Skeletal muscle satellite cell (primary cell): ENCODE results near the gene PPARD.
"Not testable (repeated sequence)": the region's sequence is repeated elsewhere in the genome, so short reads cannot be mapped to it uniquely, and the experiment has no call there.

ENCODE experiments used
- H3K27me3 ChIP-seq: 2 replicates; pipeline ENCODE4 v1.7.0; 2013; ENCODE audit warnings: low read length; ENCODE audit not compliant: control insufficient read depth, insufficient read depth
- H3K36me3 ChIP-seq: 2 replicates; pipeline ENCODE4 v1.7.0; 2013; ENCODE audit warnings: mild to moderate bottlenecking, control low read depth, low read length; ENCODE audit not compliant: insufficient read depth
- H3K4me1 ChIP-seq: 2 replicates; pipeline ENCODE4 v1.7.0; 2013; ENCODE audit warnings: low read length; ENCODE audit not compliant: control insufficient read depth, insufficient read depth
- H3K4me2 ChIP-seq: 2 replicates; pipeline ENCODE4 v1.7.0; 2013; ENCODE audit warnings: mild to moderate bottlenecking, low read length
- H3K4me3 ChIP-seq: 2 replicates; pipeline ENCODE4 v1.7.0; 2013; ENCODE audit warnings: low read length
- H3K9ac ChIP-seq: 2 replicates; pipeline ENCODE4 v1.7.0; 2013; ENCODE audit warnings: mild to moderate bottlenecking, low read depth, low read length, moderate library complexity
- H3K9me3 ChIP-seq: replicated peaks from 2 replicates; pipeline ENCODE4 v1.7.0; 2013; ENCODE audit warnings: mild to moderate bottlenecking, control low read depth, low read length

Gene PPARD

DNA sequence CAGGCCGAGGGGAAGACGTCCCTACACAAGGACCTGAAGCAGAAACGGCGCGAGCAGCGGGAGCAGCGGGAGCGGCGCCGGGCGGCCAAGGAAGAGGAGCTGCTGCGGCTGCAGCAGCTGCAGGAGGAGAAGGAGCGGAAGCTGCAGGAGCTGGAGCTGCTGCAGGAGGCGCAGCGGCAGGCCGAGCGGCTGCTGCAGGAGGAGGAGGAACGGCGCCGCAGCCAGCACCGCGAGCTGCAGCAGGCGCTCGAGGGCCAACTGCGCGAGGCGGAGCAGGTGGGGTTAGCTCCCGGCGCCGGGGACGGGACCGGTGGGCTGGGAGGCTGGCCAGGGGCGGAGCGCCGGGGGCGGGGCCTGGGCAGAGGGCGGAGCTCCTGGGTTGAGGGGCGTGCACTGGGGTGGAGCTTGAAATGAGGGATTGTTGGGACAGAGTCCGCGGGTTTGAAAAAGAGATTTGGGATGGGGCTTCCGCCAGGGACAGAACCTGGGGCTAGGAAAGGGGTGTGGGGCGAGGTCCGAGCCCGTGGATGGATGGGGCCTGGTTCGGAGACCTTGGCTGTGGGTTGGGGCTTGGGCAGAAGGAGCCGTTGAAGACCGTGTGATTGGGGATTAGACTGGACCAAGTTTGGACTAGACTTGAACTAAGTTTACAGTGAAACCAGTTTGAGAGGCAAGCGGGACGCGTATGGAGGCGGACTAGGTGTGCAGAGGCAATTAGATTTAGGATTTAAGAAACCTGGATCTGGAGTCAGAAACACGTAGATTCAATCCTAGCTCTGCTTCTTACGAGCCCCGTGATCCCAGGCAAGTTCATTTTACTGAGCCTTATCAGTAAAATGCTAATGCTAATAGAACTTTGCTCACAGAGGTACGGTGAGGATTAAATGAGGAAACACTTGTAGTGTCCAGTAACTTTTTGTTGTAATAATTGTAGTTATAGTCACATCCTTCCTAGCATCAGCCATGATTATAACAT lies 23.9 kb upstream of the PPARD start:
- Histone ChIP-seq H3K9ac (peak overlapping the region; percentile 56), H3K4me1 (peaks cover 11% of the 10 kb centered on the region), H3K4me2 (peak overlapping the region; percentile 97), H3K9me3 (no peaks in the 10 kb centered on the region), H3K27me3 (peaks cover 31% of the 10 kb centered on the region), H3K4me3 (peak overlapping the region; percentile 83), H3K36me3 (no peaks in the 10 kb centered on the region)

DNA sequence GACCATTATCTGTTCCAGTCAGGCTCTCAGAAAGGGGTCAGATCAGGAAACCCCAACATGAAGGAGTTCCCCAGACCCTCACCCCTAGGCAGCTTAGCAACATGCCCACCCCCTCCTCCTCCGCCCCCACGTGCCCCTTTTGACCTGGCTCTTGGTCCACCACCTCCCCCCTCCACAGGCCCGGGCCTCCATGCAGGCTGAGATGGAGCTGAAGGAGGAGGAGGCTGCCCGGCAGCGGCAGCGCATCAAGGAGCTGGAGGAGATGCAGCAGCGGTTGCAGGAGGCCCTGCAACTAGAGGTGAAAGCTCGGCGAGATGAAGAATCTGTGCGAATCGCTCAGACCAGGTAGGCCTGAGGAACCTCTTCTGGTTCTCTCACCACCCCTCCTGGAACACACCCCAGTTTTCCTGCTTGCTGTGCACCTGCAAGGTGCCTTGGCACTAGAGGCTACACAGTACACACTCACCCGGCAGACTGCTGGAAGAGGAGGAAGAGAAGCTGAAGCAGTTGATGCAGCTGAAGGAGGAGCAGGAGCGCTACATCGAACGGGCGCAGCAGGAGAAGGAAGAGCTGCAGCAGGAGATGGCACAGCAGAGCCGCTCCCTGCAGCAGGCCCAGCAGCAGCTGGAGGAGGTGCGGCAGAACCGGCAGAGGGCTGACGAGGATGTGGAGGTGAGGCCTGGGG lies 22.9 kb upstream of the PPARD start:
- Histone ChIP-seq H3K27me3 (peaks cover 31% of the 10 kb centered on the region), H3K4me1 (peaks cover 11% of the 10 kb centered on the region), H3K4me2 (no peak overlapping the region), H3K9me3 (no peaks in the 10 kb centered on the region), H3K9ac (no peak overlapping the region), H3K4me3 (no peak overlapping the region), H3K36me3 (no peaks in the 10 kb centered on the region)

DNA sequence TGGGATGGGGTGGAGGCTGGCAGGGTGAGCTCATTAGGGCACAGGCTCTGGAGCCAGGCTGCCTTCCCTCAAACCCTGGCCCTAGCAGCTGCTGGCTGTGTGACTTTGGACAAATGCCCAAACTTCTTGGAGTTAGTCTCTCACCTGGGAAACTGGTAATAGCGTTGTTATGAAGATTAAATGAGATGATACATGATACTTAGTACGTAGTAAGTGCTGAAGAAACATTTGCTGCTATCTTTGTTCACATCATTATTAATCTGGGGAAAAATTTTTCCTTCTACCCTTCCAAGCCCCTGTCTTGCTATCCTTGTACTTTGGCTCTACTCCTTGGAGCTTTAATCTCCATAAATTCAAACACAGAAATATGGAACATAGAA lies 22.3 kb upstream of the PPARD start:
- no peaks in the 10 kb centered on the region for H3K9me3 ChIP-seq
- H3K36me3 ChIP-seq, result no peaks in the 10 kb centered on the region
- no peak overlapping the region for H3K4me2 ChIP-seq
- peaks cover 11% of the 10 kb centered on the region for H3K4me1 ChIP-seq
- H3K27me3 ChIP-seq, result peaks cover 28% of the 10 kb centered on the region
- H3K4me3 ChIP-seq, result no peak overlapping the region
- no peak overlapping the region for H3K9ac ChIP-seq

DNA sequence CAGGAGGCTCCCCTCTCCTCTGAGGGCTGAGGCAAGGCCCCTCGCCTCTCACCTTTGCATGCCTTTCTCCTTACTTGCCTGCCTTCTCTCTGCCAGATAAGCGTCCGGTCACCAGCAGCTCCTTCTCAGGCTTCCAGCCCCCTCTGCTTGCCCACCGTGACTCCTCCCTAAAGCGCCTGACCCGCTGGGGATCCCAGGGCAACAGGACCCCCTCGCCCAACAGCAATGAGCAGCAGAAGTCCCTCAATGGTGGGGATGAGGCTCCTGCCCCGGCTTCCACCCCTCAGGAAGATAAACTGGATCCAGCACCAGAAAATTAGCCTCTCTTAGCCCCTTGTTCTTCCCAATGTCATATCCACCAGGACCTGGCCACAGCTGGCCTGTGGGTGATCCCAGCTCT lies 21.3 kb upstream of the PPARD start:
- H3K4me2 ChIP-seq, result no peak overlapping the region
- H3K9ac ChIP-seq, result no peak overlapping the region
- peaks cover 23% of the 10 kb centered on the region for H3K27me3 ChIP-seq
- H3K4me1 ChIP-seq, result peaks cover 11% of the 10 kb centered on the region
- H3K9me3 ChIP-seq, result no peaks in the 10 kb centered on the region
- no peaks in the 10 kb centered on the region for H3K36me3 ChIP-seq
- H3K4me3 ChIP-seq, result no peak overlapping the region

DNA sequence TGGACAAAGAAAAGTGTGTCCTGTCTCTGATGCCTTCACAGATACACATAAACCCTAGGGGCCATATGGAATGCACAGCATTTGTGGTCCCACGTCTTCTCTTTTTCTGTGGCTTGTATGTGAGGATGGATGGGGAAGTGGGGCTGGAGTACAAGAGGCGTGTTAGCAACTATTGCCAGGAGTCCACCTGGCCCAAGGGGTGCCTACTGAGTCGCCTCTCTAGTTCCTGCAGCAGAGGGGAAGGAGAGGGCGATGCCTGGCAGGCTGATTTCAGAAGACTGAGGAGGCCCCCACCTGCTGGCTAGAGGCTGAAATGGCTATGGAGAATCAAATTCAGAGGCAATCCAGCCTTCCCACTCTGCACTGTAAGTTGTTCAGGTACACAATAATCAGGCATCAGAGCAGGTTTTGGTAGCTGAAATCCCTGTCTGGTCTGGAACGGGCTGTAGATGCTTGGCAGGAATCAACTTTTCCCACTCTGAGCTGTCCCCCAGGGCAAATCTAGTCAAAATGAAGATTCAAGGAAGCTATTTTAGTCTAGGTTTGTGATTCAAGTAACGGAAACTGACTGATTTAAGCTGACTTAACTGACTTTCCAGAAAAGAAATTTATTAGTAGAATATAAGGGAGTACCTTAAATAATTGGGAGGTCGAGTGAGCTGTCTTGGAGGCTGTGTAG lies 14.9 kb upstream of the PPARD start:
- H3K4me2 ChIP-seq, result no peak overlapping the region
- H3K27me3 ChIP-seq, result no peaks in the 10 kb centered on the region
- no peaks in the 10 kb centered on the region for H3K9me3 ChIP-seq
- H3K9ac ChIP-seq, result no peak overlapping the region
- H3K4me1 ChIP-seq, result no peaks in the 10 kb centered on the region
- no peaks in the 10 kb centered on the region for H3K36me3 ChIP-seq
- H3K4me3 ChIP-seq, result no peak overlapping the region

DNA sequence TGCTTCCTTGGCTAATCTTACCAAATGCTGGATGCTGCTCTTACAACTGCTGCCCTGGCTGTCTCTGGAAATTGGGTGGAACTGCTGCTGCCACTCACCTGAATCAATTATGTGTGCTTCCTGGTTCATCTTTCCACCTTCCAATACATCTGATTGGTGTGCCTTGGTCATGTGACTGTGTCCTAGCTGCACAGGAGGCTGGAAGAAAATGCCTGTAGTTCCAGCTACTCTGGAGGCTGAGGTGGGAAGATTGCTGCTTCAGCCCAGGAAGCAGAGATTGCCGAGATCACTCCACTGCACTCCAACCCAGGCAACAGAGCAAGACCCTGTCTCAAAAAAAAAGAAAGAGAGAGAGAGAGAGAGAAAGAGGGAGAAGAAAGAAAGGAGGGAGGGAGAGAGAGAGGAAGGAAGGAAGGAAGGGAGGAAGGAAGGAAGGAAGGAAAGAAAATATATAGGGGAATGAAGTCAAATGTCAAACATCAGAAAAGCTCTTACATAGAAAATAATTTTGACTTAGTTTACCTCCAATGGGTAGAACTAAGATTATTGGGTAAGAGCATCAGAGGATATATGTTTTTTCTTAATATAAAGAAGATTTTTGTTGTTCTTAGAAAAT lies 14.1 kb upstream of the PPARD start:
- no peaks in the 10 kb centered on the region for H3K9me3 ChIP-seq
- no peaks in the 10 kb centered on the region for H3K4me1 ChIP-seq
- H3K9ac ChIP-seq, result no peak overlapping the region
- H3K36me3 ChIP-seq, result no peaks in the 10 kb centered on the region
- no peak overlapping the region for H3K4me2 ChIP-seq
- H3K4me3 ChIP-seq, result no peak overlapping the region
- no peaks in the 10 kb centered on the region for H3K27me3 ChIP-seq

DNA sequence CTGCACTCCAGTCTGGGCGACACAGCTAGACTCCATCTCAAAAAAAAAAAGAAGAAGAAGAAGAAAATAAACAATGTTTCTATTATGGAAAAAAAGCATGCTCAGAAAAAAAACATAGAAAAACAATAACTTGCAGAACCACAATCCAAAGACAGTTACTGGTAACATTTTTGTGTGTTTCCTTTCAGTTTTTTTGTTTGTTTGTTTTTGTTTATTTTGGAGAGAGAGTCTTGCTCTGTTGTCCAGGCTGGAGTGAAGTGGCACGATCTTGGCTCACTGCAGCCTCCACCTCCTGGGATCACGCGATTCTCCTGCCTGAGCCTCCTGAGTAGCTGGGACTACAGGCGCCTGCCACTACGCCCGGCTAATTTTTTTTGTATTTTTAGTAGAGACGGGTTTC lies 13.4 kb upstream of the PPARD start:
- H3K4me1 ChIP-seq, H3K36me3 ChIP-seq, H3K9ac ChIP-seq, H3K4me3 ChIP-seq, H3K9me3 ChIP-seq, H3K4me2 ChIP-seq, H3K27me3 ChIP-seq: not testable (repeated sequence)

DNA sequence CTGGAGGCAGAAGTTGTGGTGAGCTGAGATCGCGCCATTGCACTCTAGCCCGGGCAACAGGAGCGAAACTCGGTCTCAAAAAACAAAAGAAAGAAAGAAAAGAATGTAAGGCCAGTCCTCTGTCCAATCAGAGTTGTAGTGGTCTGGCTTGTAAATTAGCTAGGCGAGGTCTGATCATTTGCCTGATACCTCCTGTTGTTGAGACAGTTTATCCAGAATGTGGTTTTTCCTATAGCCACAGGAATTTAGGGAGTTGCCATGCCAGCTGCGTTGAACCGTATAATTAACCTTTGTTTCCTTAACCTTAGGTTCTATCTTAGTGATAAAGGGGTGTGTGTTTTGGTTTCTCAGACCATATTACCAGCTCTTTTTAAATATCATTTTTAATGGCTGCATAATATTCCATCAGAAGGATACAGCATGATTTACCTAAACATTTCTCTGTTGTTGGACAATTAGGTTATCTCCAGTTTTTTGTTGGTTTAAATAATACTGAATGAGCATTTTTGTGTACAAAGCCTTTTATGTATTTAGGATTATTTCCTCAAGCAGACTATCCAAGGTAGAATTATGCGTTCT lies 11.7 kb upstream of the PPARD start:
- Histone ChIP-seq H3K36me3 (no peaks in the 10 kb centered on the region), H3K9me3 (no peaks in the 10 kb centered on the region), H3K9ac (no peak overlapping the region), H3K4me2 (no peak overlapping the region), H3K4me1 (no peaks in the 10 kb centered on the region), H3K4me3 (no peak overlapping the region), H3K27me3 (no peaks in the 10 kb centered on the region)

DNA sequence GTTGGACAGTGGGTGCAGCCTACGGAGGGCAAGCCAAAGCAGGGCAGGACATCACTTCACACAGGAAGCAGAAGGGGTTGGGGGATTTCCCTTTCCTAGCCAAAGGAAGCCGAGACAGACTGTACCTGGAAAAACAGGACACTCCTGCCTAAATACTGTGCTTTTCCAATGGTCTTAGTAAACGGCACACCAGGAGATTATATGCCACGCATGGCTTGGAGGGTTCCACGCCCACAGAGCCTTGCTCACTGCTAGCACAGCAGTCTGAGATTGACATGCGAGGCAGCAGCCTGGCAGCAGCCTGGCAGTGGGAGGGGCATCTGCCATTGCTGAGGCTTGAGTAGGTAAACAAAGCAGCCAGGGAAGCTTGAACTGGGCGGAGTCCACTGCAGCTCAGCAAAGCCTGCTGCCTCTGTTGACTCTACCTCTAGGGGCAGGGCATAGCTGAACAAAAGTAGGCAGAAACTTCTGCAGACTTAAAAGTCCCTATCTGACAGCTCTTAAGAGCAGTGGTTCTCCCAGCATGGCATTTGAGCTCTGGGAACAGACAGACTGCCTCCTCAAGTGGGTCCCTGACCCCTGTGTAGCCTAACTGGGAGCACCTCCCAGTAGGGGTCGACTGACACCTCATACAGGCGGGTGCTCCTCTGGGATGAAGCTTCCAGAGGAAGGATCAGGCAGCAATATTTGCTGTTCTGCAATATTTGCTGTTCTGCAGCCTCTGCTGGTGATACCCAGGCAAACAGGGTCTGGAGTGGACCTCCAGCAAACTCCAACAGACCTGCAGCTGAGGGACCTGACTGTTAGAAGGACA lies 10.1 kb upstream of the PPARD start:
- H3K27me3 ChIP-seq, H3K9me3 ChIP-seq, H3K4me1 ChIP-seq, H3K36me3 ChIP-seq, H3K4me2 ChIP-seq, H3K9ac ChIP-seq, H3K4me3 ChIP-seq: not testable (repeated sequence)

DNA sequence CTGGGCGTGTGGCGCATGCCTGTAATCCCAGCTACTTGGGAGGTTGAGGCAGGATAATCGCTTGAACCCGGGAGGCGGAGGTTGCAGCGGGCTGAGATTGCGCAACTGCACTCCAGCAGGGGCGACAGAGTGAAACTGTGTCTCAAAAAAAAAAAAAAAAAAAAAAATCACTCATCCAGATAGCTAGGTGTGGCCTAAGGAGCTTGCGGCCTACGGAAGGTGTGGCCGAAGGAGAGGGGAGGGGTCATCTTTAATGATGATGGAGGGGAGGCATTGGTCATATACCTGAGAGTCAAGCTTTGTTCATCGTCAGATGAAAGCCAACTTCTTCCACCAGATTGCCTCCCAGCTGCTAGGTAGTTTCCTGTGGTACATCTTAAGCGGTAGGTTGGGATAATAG lies 801 bp upstream of the PPARD start:
- H3K27me3 ChIP-seq, result peaks cover 5% of the 10 kb centered on the region
- H3K9me3 ChIP-seq, result no peaks in the 10 kb centered on the region
- peaks cover 13% of the 10 kb centered on the region for H3K36me3 ChIP-seq
- no peak overlapping the region for H3K9ac ChIP-seq
- no peak overlapping the region for H3K4me3 ChIP-seq
- peaks cover 24% of the 10 kb centered on the region for H3K4me1 ChIP-seq
- no peak overlapping the region for H3K4me2 ChIP-seq
